Esophagus squamous epithelium (tissue), 4 donors: Measurements from ENCODE around the gene PPARA.

Source experiments
- CTCF ChIP-seq, 6 experiments: fragments of 450-650 bp in 4 of 6; fragments of 200-600 bp in 2 of 6; sonication (generic) in 2 of 6; IDR thresholded peaks; one replicate each; pipeline ENCODE4 v1.5.1; 2016 to 2019; ENCODE audit warnings: antibody characterized with exemption in 6 of 6, mild to moderate bottlenecking in 4 of 6, moderate library complexity in 4 of 6
- POLR2A ChIP-seq, 4 donors: fragments of 450-650 bp; IDR thresholded peaks; one replicate each; pipeline ENCODE4 v1.6.1; 2017; ENCODE audit warnings: antibody characterized with exemption in 4 of 4, mild to moderate bottlenecking in 4 of 4, moderate library complexity in 3 of 4

GRCh38 chr22:46178755-46179505 lies 28.6 kb downstream of the PPARA start:
- TF ChIP-seq CTCF (IDR thresholded peaks at IDR 0.05) (no peak), POLR2A (IDR thresholded peaks at IDR 0.05) (no peak)
